Measurements from ENCODE around the gene LRBA. TPM values are rescaled to one million over a fixed set of nuclear protein-coding genes. Genes with fewer than 3 reads are reported as not detected.

LRBA gene
- polyA plus RNA-seq, 1 experiment, result 23.4 TPM

DNA sequence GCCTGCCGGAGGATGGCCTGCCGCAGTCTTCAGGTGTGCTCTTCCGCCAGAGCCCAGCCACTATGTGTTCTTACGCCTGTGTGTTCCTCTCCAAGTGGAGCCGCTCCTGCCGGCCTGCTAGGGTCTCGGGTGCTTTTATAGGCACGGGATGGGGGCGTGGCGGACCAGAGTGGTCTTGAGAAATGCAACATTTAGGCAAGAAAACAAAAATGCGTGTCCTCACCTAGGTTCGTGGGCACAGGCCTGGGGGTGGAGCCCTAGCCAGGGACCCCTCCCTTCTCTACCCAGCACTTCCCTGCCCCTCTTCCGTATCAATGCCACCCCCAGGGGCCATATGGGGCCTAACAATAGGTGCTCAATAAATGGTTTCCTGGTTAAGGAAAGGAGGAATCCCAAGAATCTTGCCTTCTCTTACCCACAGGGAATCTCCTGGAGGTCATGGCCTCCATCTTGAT, 34.4 kb upstream of the LRBA start:
- ChIA-PET CTCF (no interaction called here), POLR2A (no interaction called here)
- H3K27me3 ChIP-seq (ENCODE audit: control insufficient read depth, insufficient read depth, low read length), result no peaks in the 10 kb centered on the region
- TF ChIP-seq CTCF (IDR thresholded peaks at IDR 0.05; ENCODE audit: low read depth, low read length), result no peak
- no peaks in the 10 kb centered on the region; the same call in 1 of the 2 replicates for H3K9me3 ChIP-seq (ENCODE audit: control insufficient read depth, insufficient read depth, low read length)
- H3K27ac ChIP-seq (ENCODE audit: low read depth, low read length), result no peak overlapping the region
- no peak overlapping the region for H3K4me3 ChIP-seq (ENCODE audit: low read depth, low read length)
- no peak for DNase-seq (ENCODE audit: low read depth, low spot score)

DNA sequence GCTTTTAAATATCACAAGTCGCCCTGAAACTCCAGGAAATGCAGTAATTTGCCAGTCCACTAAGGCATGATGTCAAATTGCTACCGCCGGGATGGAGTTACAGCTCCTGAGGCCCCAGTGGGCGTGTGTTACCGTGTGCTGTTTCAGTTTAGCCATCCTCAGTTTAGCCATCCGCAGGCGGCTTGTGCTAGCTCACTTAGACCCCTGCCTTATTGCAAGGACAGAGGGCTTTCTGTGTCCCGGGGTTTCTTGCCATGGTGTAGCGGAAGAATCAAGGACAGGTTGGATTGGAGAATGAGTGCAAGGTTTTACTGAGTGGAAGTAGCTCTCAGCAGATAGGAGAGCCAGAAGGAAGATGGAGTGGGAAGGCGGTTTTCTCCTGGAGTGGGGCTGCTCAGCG, 33.8 kb upstream of the LRBA start:
- H3K4me3 ChIP-seq (ENCODE audit: low read depth, low read length), result no peak overlapping the region
- H3K9me3 ChIP-seq (ENCODE audit: control insufficient read depth, insufficient read depth, low read length), result no peaks in the 10 kb centered on the region; the same call in 1 of the 2 replicates
- TF ChIP-seq CTCF (IDR thresholded peaks at IDR 0.05; ENCODE audit: low read depth, low read length), result no peak
- H3K27ac ChIP-seq (ENCODE audit: low read depth, low read length), result no peak overlapping the region
- ChIA-PET CTCF (no interaction called here), POLR2A (no interaction called here)
- no peaks in the 10 kb centered on the region for H3K27me3 ChIP-seq (ENCODE audit: control insufficient read depth, insufficient read depth, low read length)
- DNase-seq (ENCODE audit: low read depth, low spot score), result no peak

- H3K27me3 ChIP-seq (ENCODE audit: control insufficient read depth, insufficient read depth, low read length), result no peaks in the 10 kb centered on the region
- H3K27ac ChIP-seq (ENCODE audit: low read depth, low read length), result no peak overlapping the region
- POLR2A ChIA-PET, result no interaction called here
- no peak overlapping the region for H3K4me3 ChIP-seq (ENCODE audit: low read depth, low read length)
- no peak for TF ChIP-seq CTCF (IDR thresholded peaks at IDR 0.05; ENCODE audit: low read depth, low read length)
- CTCF ChIA-PET, result no interaction called here
- no peak for DNase-seq (ENCODE audit: low read depth, low spot score)
- H3K9me3 ChIP-seq (ENCODE audit: control insufficient read depth, insufficient read depth, low read length), result no peaks in the 10 kb centered on the region; the same call in 1 of the 2 replicates
Measured at GRCh38 chr4:151046609-151047008, 31.5 kb upstream of the LRBA start.

DNA sequence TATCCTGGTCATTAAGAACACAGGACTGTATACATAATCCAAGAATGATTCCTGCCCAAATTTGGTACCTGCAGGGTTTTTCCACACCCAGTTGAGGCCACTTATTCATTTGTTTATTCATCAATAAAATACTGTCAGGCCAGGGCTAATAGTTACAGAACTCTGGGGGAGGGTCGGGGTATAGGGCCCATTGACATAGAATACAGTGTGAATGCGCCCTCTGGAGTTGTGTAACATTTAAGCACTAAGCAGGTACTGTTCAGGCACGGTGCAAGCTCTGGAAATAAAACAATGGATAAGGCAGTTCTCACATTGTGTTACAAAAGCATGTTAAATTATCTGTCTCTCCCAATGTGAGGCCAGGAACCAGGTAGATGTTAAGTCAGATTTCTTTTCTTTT, 30.8 kb upstream of the LRBA start:
- no peak for TF ChIP-seq CTCF (IDR thresholded peaks at IDR 0.05; ENCODE audit: low read depth, low read length)
- no peaks in the 10 kb centered on the region for H3K27me3 ChIP-seq (ENCODE audit: control insufficient read depth, insufficient read depth, low read length)
- H3K9me3 ChIP-seq (ENCODE audit: control insufficient read depth, insufficient read depth, low read length), result no peaks in the 10 kb centered on the region; the same call in 1 of the 2 replicates
- H3K4me3 ChIP-seq (ENCODE audit: low read depth, low read length), result no peak overlapping the region
- H3K27ac ChIP-seq (ENCODE audit: low read depth, low read length), result no peak overlapping the region
- ChIA-PET CTCF (no interaction called here), POLR2A (no interaction called here)
- DNase-seq (ENCODE audit: low read depth, low spot score), result no peak

- H3K9me3 ChIP-seq (ENCODE audit: control insufficient read depth, insufficient read depth, low read length), result no peaks in the 10 kb centered on the region
- ChIA-PET POLR2A (no interaction called here), CTCF (no interaction called here)
- no peaks in the 10 kb centered on the region for H3K27me3 ChIP-seq (ENCODE audit: control insufficient read depth, insufficient read depth, low read length)
- no peak for DNase-seq (ENCODE audit: low read depth, low spot score)
- H3K27ac ChIP-seq (ENCODE audit: low read depth, low read length), result no peak overlapping the region
- no peak for TF ChIP-seq CTCF (IDR thresholded peaks at IDR 0.05; ENCODE audit: low read depth, low read length)
- no peak overlapping the region for H3K4me3 ChIP-seq (ENCODE audit: low read depth, low read length)
Measured at GRCh38 chr4:151043803-151044515, 28.9 kb upstream of the LRBA start.

All from AG04450 (cell line).